ENCODE data around the gene TBCD. TPM values are rescaled to one million over a fixed set of nuclear protein-coding genes. Genes with fewer than 3 reads are reported as not detected.
A peak's percentile ranks its signal among the peaks of the same experiment; 100 is the strongest.
"Not testable (repeated sequence)": the region's sequence is repeated elsewhere in the genome, so short reads cannot be mapped to it uniquely, and the experiment has no call there.

The TBCD gene
- total RNA-seq, 1 donor from 2014 or later: 84.8 TPM

GRCh38 chr17:82967268-82968032 lies 215.6 kb downstream of the TBCD start:
- intact Hi-C loops (cut with DNase I): no loop called here
- no peak for TF ChIP-seq CTCF (IDR thresholded peaks at IDR 0.05)
- ATAC-seq: no peak
- no peak overlapping the region for H3K27ac ChIP-seq
- no peak for DNase-seq
- no peak overlapping the region for H3K4me3 ChIP-seq
- H3K36me3 ChIP-seq: no peaks in the 10 kb centered on the region
- no peaks in the 10 kb centered on the region for H3K9me3 ChIP-seq
- H3K27me3 ChIP-seq (ENCODE audit: low read depth): no peaks in the 10 kb centered on the region
- H3K4me1 ChIP-seq: peaks cover 11% of the 10 kb centered on the region

- H3K36me3 ChIP-seq; intact Hi-C loops (cut with DNase I); H3K9me3 ChIP-seq; H3K4me3 ChIP-seq; DNase-seq; H3K4me1 ChIP-seq; H3K27ac ChIP-seq; ATAC-seq; H3K27me3 ChIP-seq (ENCODE audit: low read depth): not testable (repeated sequence)
These were observed 216.4 kb downstream of the TBCD start for GRCh38 chr17:82968033-82968841.

- no peaks in the 10 kb centered on the region for H3K27me3 ChIP-seq (ENCODE audit: low read depth)
- no peak for ATAC-seq
- no peak overlapping the region for H3K27ac ChIP-seq
- no peak overlapping the region for H3K4me3 ChIP-seq
- no peak for DNase-seq
- intact Hi-C loops (cut with DNase I): no loop called here
- no peaks in the 10 kb centered on the region for H3K4me1 ChIP-seq
- H3K36me3 ChIP-seq: no peaks in the 10 kb centered on the region
- no peak for TF ChIP-seq CTCF (IDR thresholded peaks at IDR 0.05)
- no peaks in the 10 kb centered on the region for H3K9me3 ChIP-seq
These were observed 218.2 kb downstream of the TBCD start for GRCh38 chr17:82970067-82970466.

GRCh38 chr17:82970818-82971590 lies 219.1 kb downstream of the TBCD start:
- no peak for TF ChIP-seq CTCF (IDR thresholded peaks at IDR 0.05)
- ATAC-seq: no peak

GRCh38 chr17:82972836-82973372 lies 221.0 kb downstream of the TBCD start:
- intact Hi-C loops (cut with DNase I): no loop called here
- H3K36me3 ChIP-seq: no peaks in the 10 kb centered on the region
- no peak for TF ChIP-seq CTCF (IDR thresholded peaks at IDR 0.05)
- no peaks in the 10 kb centered on the region for H3K4me1 ChIP-seq
- peak in 1 of 2 donors; percentile 38 for ATAC-seq
- H3K9me3 ChIP-seq: no peaks in the 10 kb centered on the region
- H3K27me3 ChIP-seq (ENCODE audit: low read depth): no peaks in the 10 kb centered on the region
- H3K27ac ChIP-seq: no peak overlapping the region
- no peak overlapping the region for H3K4me3 ChIP-seq
- no peak for DNase-seq

More at GRCh38 chr17:82970818-82971590, 219.1 kb downstream of the TBCD start:
- H3K27ac ChIP-seq: no peak overlapping the region
- no peaks in the 10 kb centered on the region for H3K27me3 ChIP-seq (ENCODE audit: low read depth)
- intact Hi-C loops (cut with DNase I): no loop called here
- H3K4me1 ChIP-seq: no peaks in the 10 kb centered on the region
- DNase-seq: no peak
- no peak overlapping the region for H3K4me3 ChIP-seq
- no peaks in the 10 kb centered on the region for H3K9me3 ChIP-seq
- H3K36me3 ChIP-seq: no peaks in the 10 kb centered on the region

Measured in lower lobe of right lung (tissue), 2 donors.